GM12873 (cell line): ENCODE data around the gene MLN.

Experiments used
- CTCF ChIP-seq: IDR thresholded peaks from 2 replicates; pipeline ENCODE4 v1.5.1; 2012; ENCODE audit warnings: low read depth, mild to moderate bottlenecking, moderate library complexity, low read length, control low read depth; ENCODE audit not compliant: insufficient read depth; ENCODE audit errors: missing control alignments

MLN gene

GRCh38 chr6:33816911-33817310, 13.1 kb upstream of the MLN start:
- TF ChIP-seq CTCF, result no peak

- no peak for TF ChIP-seq CTCF
Observed at GRCh38 chr6:33815854-33816253, 12.1 kb upstream of the MLN start.

- TF ChIP-seq CTCF, result no peak
Observed at GRCh38 chr6:33813990-33814985, 10.5 kb upstream of the MLN start.

GRCh38 chr6:33813246-33813904, 9.6 kb upstream of the MLN start:
- no peak for TF ChIP-seq CTCF

- peak; percentile 46 for TF ChIP-seq CTCF
Observed at GRCh38 chr6:33812669-33813068, 8.9 kb upstream of the MLN start.

GRCh38 chr6:33809594-33809993, 5.8 kb upstream of the MLN start:
- no peak for TF ChIP-seq CTCF

- no peak for TF ChIP-seq CTCF
Observed at GRCh38 chr6:33808641-33809180, 4.9 kb upstream of the MLN start.
